Testis (tissue), 2 donors: ENCODE results near the gene HK2.

Experiments used
- CTCF ChIP-seq, 3 experiments: fragments of 450-650 bp in 2 of 3; fragments of 200-600 bp in 1 of 3; sonication (generic) in 1 of 3; IDR thresholded peaks; one replicate each; pipeline ENCODE4 v1.5.1; 2016 to 2019; ENCODE audit warnings: antibody characterized with exemption in 3 of 3, mild to moderate bottlenecking in 2 of 3, moderate library complexity in 1 of 3
- POLR2A ChIP-seq: fragments of 450-650 bp; IDR thresholded peaks from one replicate; pipeline ENCODE4 v1.6.1; 2017; ENCODE audit warnings: antibody characterized with exemption, mild to moderate bottlenecking, moderate library complexity

- TF ChIP-seq CTCF (IDR thresholded peaks at IDR 0.05) (no peak), POLR2A (no peak)
Measured at GRCh38 chr2:74864728-74865722, 31.1 kb downstream of the HK2 start.
